ENCODE results near the gene SRPRA.

GRCh38 chr11:126246636-126247035 lies 22.1 kb downstream of the SRPRA start:
- TF ChIP-seq CTCF (optimal IDR thresholded peaks at IDR 0.05 in 1 of 3, IDR thresholded peaks at IDR 0.05 in 1 of 3, conservative IDR thresholded peaks at IDR 0.05 in 1 of 3; ENCODE audit: extremely low read depth in 1 of 3, insufficient read depth in 2 of 3, low read length in 3 of 3) (no peak), EZH2 (IDR thresholded peaks at IDR 0.05; ENCODE audit: low read length) (no peak)

Data from keratinocyte (primary cell).